ENCODE results near the gene MKNK2. TPM values are rescaled to one million over a fixed set of nuclear protein-coding genes. Genes with fewer than 3 reads are reported as not detected.

The MKNK2 gene
- total and polyA plus RNA-seq, 2 of the 13 experiments (the other 11 are each of a cell fraction or from before 2014, with no cell fraction given), result 44.9 to 112 TPM

DNA sequence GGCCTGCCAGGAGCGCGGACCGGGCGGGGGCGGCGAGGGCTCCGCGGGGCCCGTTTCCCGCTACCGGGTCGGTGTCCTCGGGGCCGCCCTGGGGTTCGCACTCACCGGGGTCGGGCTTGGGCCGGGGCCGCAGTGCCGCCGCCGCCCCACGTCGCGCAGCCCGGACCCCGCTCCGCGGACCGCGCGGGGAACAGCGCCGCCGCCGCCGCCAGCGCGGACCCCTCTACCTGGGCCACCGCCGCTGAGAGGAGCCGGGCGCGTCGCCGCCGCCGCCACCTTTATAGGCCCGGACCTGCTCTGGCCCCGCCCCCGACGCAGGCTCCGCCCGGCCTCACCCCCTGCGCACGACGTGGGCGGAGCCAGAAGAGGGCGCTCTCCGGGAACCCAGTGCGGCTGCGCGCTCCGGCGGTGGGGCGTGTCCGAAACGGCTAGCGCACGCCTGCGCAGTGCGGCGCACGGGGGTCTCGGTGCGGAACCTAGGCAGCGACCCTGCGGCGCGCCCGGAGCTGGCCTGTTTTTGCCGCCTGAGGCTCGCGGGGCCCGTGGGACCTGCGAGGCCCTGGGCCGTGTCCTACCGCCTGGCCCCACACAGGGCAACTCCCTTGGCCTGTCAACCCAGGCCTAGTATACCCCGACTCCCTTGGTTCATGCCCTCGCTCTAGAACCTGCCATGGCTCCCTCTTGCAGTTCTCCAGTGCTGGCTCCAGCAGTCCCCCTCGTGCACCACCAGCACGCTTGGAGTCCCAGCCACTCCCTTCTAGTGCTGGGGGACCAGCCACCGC, at the start of gene MKNK2 (continued):
- TF ChIP-seq GMEB1 (CRISPR knock-in tag; IDR thresholded peaks at IDR 0.05; ENCODE audit: borderline replicate concordance), result peak; percentile 84
- peak; percentile 67 for TF ChIP-seq ZSCAN25 (CRISPR knock-in tag; IDR thresholded peaks at IDR 0.05)
- TF ChIP-seq TEAD2 (CRISPR knock-in tag; IDR thresholded peaks at IDR 0.05), result no peak
- no peak for TF ChIP-seq KDM4B (CRISPR knock-in tag; IDR thresholded peaks at IDR 0.05)
- TF ChIP-seq, protein P1, sequence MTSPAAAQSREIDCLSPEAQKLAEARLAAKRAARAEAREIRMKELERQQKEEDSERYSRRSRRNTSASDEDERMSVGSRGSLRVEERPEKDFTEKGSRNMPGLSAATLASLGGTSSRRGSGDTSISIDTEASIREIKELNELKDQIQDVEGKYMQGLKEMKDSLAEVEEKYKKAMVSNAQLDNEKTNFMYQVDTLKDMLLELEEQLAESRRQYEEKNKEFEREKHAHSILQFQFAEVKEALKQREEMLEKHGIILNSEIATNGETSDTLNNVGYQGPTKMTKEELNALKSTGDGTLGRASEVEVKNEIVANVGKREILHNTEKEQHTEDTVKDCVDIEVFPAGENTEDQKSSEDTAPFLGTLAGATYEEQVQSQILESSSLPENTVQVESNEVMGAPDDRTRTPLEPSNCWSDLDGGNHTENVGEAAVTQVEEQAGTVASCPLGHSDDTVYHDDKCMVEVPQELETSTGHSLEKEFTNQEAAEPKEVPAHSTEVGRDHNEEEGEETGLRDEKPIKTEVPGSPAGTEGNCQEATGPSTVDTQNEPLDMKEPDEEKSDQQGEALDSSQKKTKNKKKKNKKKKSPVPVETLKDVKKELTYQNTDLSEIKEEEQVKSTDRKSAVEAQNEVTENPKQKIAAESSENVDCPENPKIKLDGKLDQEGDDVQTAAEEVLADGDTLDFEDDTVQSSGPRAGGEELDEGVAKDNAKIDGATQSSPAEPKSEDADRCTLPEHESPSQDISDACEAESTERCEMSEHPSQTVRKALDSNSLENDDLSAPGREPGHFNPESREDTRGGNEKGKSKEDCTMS (CRISPR knock-in tag; conservative IDR thresholded peaks at IDR 0.05), result no peak
- TF ChIP-seq, protein P2, sequence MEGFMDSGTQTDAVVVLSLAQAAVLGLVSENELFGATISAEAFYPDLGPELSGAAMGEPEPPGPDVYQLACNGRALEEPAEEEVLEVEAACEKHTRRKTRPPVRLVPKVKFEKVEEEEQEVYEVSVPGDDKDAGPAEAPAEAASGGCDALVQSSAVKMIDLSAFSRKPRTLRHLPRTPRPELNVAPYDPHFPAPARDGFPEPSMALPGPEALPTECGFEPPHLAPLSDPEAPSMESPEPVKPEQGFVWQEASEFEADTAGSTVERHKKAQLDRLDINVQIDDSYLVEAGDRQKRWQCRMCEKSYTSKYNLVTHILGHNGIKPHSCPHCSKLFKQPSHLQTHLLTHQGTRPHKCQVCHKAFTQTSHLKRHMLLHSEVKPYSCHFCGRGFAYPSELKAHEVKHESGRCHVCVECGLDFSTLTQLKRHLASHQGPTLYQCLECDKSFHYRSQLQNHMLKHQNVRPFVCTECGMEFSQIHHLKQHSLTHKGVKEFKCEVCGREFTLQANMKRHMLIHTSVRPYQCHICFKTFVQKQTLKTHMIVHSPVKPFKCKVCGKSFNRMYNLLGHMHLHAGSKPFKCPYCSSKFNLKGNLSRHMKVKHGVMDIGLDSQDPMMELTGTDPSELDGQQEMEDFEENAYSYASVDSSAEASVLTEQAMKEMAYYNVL (CRISPR knock-in tag; IDR thresholded peaks at IDR 0.05; ENCODE audit: borderline replicate concordance), result no peak
- TF ChIP-seq REPIN1 (CRISPR knock-in tag; IDR thresholded peaks at IDR 0.05; ENCODE audit: borderline replicate concordance, low read depth), result no peak
- TF ChIP-seq ARID3A (IDR thresholded peaks at IDR 0.05; ENCODE audit: low read depth, low read length), result no peak
- 0 out of 2 replicates have a peak, but pooled peaks have one; percentile 61 for TF ChIP-seq NFATC3 (CRISPR knock-in tag; IDR thresholded peaks at IDR 0.05)
- peak; percentile 88; the same call in 1 of the 2 replicates for TF ChIP-seq ZSCAN31 (CRISPR knock-in tag; IDR thresholded peaks at IDR 0.05; ENCODE audit: low read depth)
- no peak for TF ChIP-seq SMC3 (IDR thresholded peaks at IDR 0.05; ENCODE audit: low read length)
- peak; percentile 98 for TF ChIP-seq SP4 (CRISPR knock-in tag; IDR thresholded peaks at IDR 0.05)

All from HepG2 (cell line).